Thyroid gland (tissue), 4 donors: ENCODE data around the gene TENT4A. TPM values are rescaled to one million over a fixed set of nuclear protein-coding genes. Genes with fewer than 3 reads are reported as not detected.

ENCODE experiments used
- DNase-seq, 2 donors: peaks; one replicate each; pipeline ENCODE4 v3.0.0-alpha.2; 2019
- H3K27ac ChIP-seq, 3 donors: fragments of 200-600 bp; sonication (generic); 1 replicate in 2 of 3; 2 replicates in 1 of 3; pipeline ENCODE4 v1.5.1; 2016 to 2019; ENCODE audit warnings: mild to moderate bottlenecking in 1 of 3, moderate library complexity in 1 of 3
- H3K27me3 ChIP-seq: fragments of 200-600 bp; sonication (generic); one replicate; pipeline ENCODE4 v1.5.1; 2019
- H3K36me3 ChIP-seq, 2 donors: fragments of 200-600 bp; sonication (generic); one replicate each; pipeline ENCODE4 v1.5.1; 2016 to 2019
- H3K4me1 ChIP-seq, 2 donors: fragments of 200-600 bp; sonication (generic); one replicate each; pipeline ENCODE4 v1.5.1; 2017 to 2019
- H3K4me3 ChIP-seq, 3 donors: fragments of 200-600 bp; sonication (generic); replicated peaks in 1 of 3; 1 replicate in 2 of 3; 2 replicates in 1 of 3; pipeline ENCODE4 v1.5.1; 2016; ENCODE audit warnings: mild to moderate bottlenecking in 1 of 3
- H3K9me3 ChIP-seq: fragments of 200-600 bp; sonication (generic); one replicate; pipeline ENCODE4 v1.5.1; 2017
- CTCF ChIP-seq, 6 experiments: fragments of 200-600 bp in 3 of 6; fragments of 450-650 bp in 3 of 6; sonication (generic) in 3 of 6; IDR thresholded peaks; one replicate each; pipeline ENCODE4 v1.5.1; 2016 to 2019; ENCODE audit warnings: antibody characterized with exemption in 6 of 6, mild to moderate bottlenecking in 2 of 6, inconsistent platforms in 1 of 6, moderate library complexity in 1 of 6
- POLR2A ChIP-seq, 2 donors: fragments of 450-650 bp; IDR thresholded peaks; one replicate each; pipeline ENCODE4 v1.6.1; 2017; ENCODE audit warnings: antibody characterized with exemption in 2 of 2, mild to moderate bottlenecking in 2 of 2, moderate library complexity in 1 of 2
- WGBS, 2 donors: methylation state at CpG; one replicate each; pipeline ENCODE4 v1.1.5; 2017; 5-methylcytosine and 5-hydroxymethylcytosine counted together
- intact Hi-C: fragments of 100-400 bp; cut with DNase I; formaldehyde crosslinking; loops from one replicate; pipeline ENCODE4 v1.15.1; 2023
- total RNA-seq, 4 donors: library from RNA; depleted of rRNA; stranded (reverse); fragments of >200 nt; gene quantifications; one replicate each; pipeline ENCODE4 v1.2.3, GENCODE V29; 2016

Gene TENT4A
- total RNA-seq, 4 donors from 2014 or later: 19.8 to 41.2 (median 29.4) TPM

- TF ChIP-seq POLR2A (IDR thresholded peaks at IDR 0.05): no peak
- no peak for TF ChIP-seq CTCF (IDR thresholded peaks at IDR 0.05)
- Histone ChIP-seq H3K9me3 (no peaks in the 10 kb centered on the region), H3K4me1 (peaks cover 0 to 20% of the 10 kb centered on the region in 2 donors), H3K4me3 (no peak overlapping the region), H3K36me3 (peaks cover 9 to 11% of the 10 kb centered on the region in 2 donors), H3K27ac (no peak overlapping the region), H3K27me3 (no peaks in the 10 kb centered on the region)
- intact Hi-C loops: loop anchor here (10.0 kb wide), 1 partner anchor 983 kb away; no protein-coding TSS in a partner anchor
- no peak for DNase-seq
- WGBS, 2 donors: 97 to 98% methylated on average over 7 to 8 of the region's 8 CpGs
Observed at GRCh38 chr5:6762116-6762515, 48.9 kb downstream of the TENT4A start.

GRCh38 chr5:6762697-6763096 lies 49.5 kb downstream of the TENT4A start:
- Histone ChIP-seq H3K4me3 (no peak overlapping the region), H3K9me3 (no peaks in the 10 kb centered on the region), H3K27ac (no peak overlapping the region), H3K36me3 (peaks cover 7 to 9% of the 10 kb centered on the region in 2 donors), H3K27me3 (no peaks in the 10 kb centered on the region), H3K4me1 (peaks cover 0 to 20% of the 10 kb centered on the region in 2 donors)
- TF ChIP-seq POLR2A (IDR thresholded peaks at IDR 0.05): no peak
- TF ChIP-seq CTCF (IDR thresholded peaks at IDR 0.05): no peak
- no peak for DNase-seq
- 90 to 99% methylated on average over 8 of the region's 8 CpGs for WGBS, 2 donors
- intact Hi-C loops: loop anchor here (10.0 kb wide), 1 partner anchor 982 kb away; no protein-coding TSS in a partner anchor

- DNase-seq: no peak
- H3K9me3 ChIP-seq: no peaks in the 10 kb centered on the region
- peaks cover 0 to 20% of the 10 kb centered on the region in 2 donors for H3K4me1 ChIP-seq
- intact Hi-C loops: loop anchor here (10.0 kb wide), 1 partner anchor 982 kb away; no protein-coding TSS in a partner anchor
- H3K36me3 ChIP-seq: peaks cover 3 to 5% of the 10 kb centered on the region in 2 donors
- no peak overlapping the region for H3K27ac ChIP-seq
- no peak overlapping the region for H3K4me3 ChIP-seq
- 90 to 91% methylated on average over 12 of the region's 12 CpGs for WGBS, 2 donors
- TF ChIP-seq POLR2A (IDR thresholded peaks at IDR 0.05): no peak
- TF ChIP-seq CTCF (IDR thresholded peaks at IDR 0.05): no peak
- no peaks in the 10 kb centered on the region for H3K27me3 ChIP-seq
Observed at GRCh38 chr5:6763191-6763590, 50.0 kb downstream of the TENT4A start.

DNA sequence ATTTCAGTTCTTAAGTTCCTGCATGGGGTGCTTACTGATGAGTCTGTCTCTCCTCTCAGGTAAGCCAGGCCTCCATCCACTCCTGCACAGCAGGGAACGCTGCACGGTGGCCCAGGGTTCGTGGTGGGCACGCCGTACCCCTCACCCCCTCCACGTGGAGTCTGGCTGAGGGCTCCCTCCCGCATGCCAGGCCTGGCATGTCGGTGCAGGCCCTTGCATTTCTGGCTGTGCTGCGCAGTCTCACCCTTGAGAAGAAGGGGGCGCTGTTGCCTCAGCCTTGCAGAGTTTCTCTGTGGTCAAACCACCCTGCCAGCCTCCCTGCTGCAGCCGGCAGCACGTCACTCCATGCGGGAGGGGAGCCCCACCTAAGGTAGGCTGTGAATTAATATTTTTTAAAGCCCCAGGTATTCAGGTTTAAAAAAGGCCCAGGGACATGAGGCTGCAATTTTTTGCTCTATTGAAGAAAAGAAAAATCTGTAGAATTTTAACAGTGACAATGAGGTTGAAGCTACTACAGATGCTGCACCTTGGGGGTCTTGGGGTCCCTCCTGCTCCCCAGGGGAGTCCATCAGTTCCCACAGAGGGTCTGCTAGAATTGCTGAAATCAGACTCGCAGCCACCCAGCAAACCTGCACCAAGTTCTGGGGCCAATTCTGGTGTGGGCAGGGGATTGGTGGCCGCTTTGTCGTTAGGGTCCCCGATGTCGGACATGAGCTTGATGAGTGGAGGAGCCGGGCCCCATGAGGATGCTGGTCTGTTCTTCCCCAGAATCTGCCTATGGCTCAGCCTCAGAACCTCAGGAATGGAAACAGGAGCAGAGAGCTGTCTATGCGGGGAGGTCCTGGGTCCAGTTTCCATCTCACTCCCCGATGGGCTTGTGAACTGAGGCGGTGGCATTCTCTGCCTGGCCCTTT lies 52.6 kb downstream of the TENT4A start:
- H3K27ac ChIP-seq: peak overlapping the region in 2 of 3 donors; percentile 17 to 39
- H3K4me1 ChIP-seq: peaks cover 0 to 16% of the 10 kb centered on the region in 2 donors
- DNase-seq: peak; percentile 59 to 79
- 39 to 52% methylated on average over 16 to 18 of the region's 22 CpGs for WGBS, 2 donors
- no peak overlapping the region for H3K4me3 ChIP-seq
- no peaks in the 10 kb centered on the region for H3K36me3 ChIP-seq
- intact Hi-C loops: loop anchor here (10.0 kb wide), 1 partner anchor 979 kb away; no protein-coding TSS in a partner anchor
- no peaks in the 10 kb centered on the region for H3K27me3 ChIP-seq
- H3K9me3 ChIP-seq: no peaks in the 10 kb centered on the region
- TF ChIP-seq POLR2A (IDR thresholded peaks at IDR 0.05) (no peak), CTCF (IDR thresholded peaks at IDR 0.05) (peak; percentile 38 to 81 (median 66))
